Endothelial cell of umbilical vein (primary cell): ENCODE measurements around the gene SBF1. TPM values are rescaled to one million over a fixed set of nuclear protein-coding genes. Genes with fewer than 3 reads are reported as not detected.

Experiments
- BruUV-seq: library from RNA; stranded (reverse); fragments of 400-500 nt; replicated peaks from 2 replicates; lab custom pipeline; 2021; lab: Mats Ljungman, UMichigan
- CTCF ChIA-PET: fragments of 300-600, 350-600 bp; sonication (Branson Sonifier 250); formaldehyde crosslinking; loops from one replicate; lab custom pipeline; 2021; ENCODE audit warnings: antibody characterized with exemption, inconsistent platforms; lab: Charles Lee
- POLR2A ChIA-PET: fragments of 300-600, 350-600 bp; sonication (Branson Sonifier 250); formaldehyde crosslinking; loops from one replicate; lab custom pipeline; 2021; ENCODE audit warnings: antibody characterized with exemption, inconsistent platforms; lab: Charles Lee
- DNase-seq: peaks from one replicate; pipeline ENCODE4 v3.0.0-alpha.2; 2011; ENCODE audit warnings: low read depth, low spot score
- FAIRE-seq: peaks from 2 replicates; lab custom pipeline; 2011; peaks lifted over from hg19 to GRCh38; lab: Jason Lieb, UNC
- H2AFZ ChIP-seq: 2 replicates; pipeline ENCODE4 v1.6.0; 2012; ENCODE audit warnings: low read depth, low read length, control low read depth, inconsistent platforms
- H3K27ac ChIP-seq: 2 replicates; pipeline ENCODE4 v1.5.1; 2011; ENCODE audit warnings: low read depth, mild to moderate bottlenecking, control low read depth, low read length, moderate library complexity; ENCODE audit not compliant: insufficient read depth
- H3K27me3 ChIP-seq, 2 experiments: 2 replicates each; pipeline versions ENCODE4 v1.6.0 to v1.6.1; 2011; ENCODE audit warnings: low read length in 2 of 2, mixed read lengths in 1 of 2; ENCODE audit not compliant: control insufficient read depth in 2 of 2, insufficient read depth in 2 of 2
- H3K36me3 ChIP-seq, 2 experiments: 2 replicates in 1 of 2; 3 replicates in 1 of 2; pipeline ENCODE4 v1.5.1; 2011; ENCODE audit warnings: low read length in 2 of 2, mild to moderate bottlenecking in 1 of 2, moderate library complexity in 1 of 2; ENCODE audit not compliant: control insufficient read depth in 2 of 2, insufficient read depth in 2 of 2; ENCODE audit errors: extremely low read depth in 1 of 2
- H3K4me1 ChIP-seq: 3 replicates; pipeline ENCODE4 v1.5.1; 2011; ENCODE audit warnings: mild to moderate bottlenecking, low read length; ENCODE audit not compliant: control insufficient read depth, insufficient read depth; ENCODE audit errors: extremely low read depth
- H3K4me2 ChIP-seq: 2 replicates; pipeline ENCODE4 v1.6.1; 2011; ENCODE audit warnings: low read length, control low read depth, mixed read lengths; ENCODE audit not compliant: insufficient read depth
- H3K4me3 ChIP-seq, 3 experiments: fragments of 200-600 bp in 1 of 3; sonication (generic), shearing (Covaris generic) in 1 of 3; replicated peaks in 1 of 3; 2 replicates each; pipeline ENCODE4 v1.5.1; 2011 to 2016; ENCODE audit warnings: control low read depth in 3 of 3, low read length in 3 of 3, mild to moderate bottlenecking in 2 of 3, inconsistent platforms in 1 of 3, low read depth in 1 of 3, moderate library complexity in 1 of 3; ENCODE audit not compliant: insufficient read depth in 1 of 3
- H3K79me2 ChIP-seq: 2 replicates; pipeline ENCODE4 v1.6.0; 2012; ENCODE audit warnings: low read length, inconsistent platforms; ENCODE audit not compliant: control insufficient read depth, insufficient read depth
- H3K9ac ChIP-seq: replicated peaks from 2 replicates; pipeline ENCODE3; 2011; ENCODE audit warnings: low read length, control low read depth; ENCODE audit not compliant: insufficient read depth; ENCODE audit errors: extremely low read depth
- H3K9me1 ChIP-seq: replicated peaks from 3 replicates; pipeline ENCODE4 v1.6.0; 2011; ENCODE audit warnings: mild to moderate bottlenecking, low read length; ENCODE audit not compliant: control insufficient read depth, insufficient read depth; ENCODE audit errors: extremely low read depth
- H3K9me3 ChIP-seq: replicated peaks from 2 replicates; pipeline ENCODE4 v1.5.1; 2012; ENCODE audit warnings: low read length, inconsistent platforms; ENCODE audit not compliant: control insufficient read depth, insufficient read depth
- H4K20me1 ChIP-seq: replicated peaks from 2 replicates; pipeline ENCODE3; 2011; ENCODE audit warnings: mild to moderate bottlenecking, low read length; ENCODE audit not compliant: control insufficient read depth, insufficient read depth; ENCODE audit errors: extremely low read depth
- CTCF ChIP-seq, 2 donors: IDR thresholded peaks; 1 replicate in 1 of 2; 2 replicates in 1 of 2; pipeline ENCODE4 v1.5.1; 2011; ENCODE audit warnings: low read length in 2 of 2, mild to moderate bottlenecking in 2 of 2, moderate library complexity in 2 of 2, control low read depth in 1 of 2, inconsistent platforms in 1 of 2, low read depth in 1 of 2; ENCODE audit not compliant: insufficient read depth in 1 of 2; ENCODE audit errors: extremely low read depth in 1 of 2
- EZH2 ChIP-seq: IDR thresholded peaks from 2 replicates; pipeline ENCODE4 v1.6.1; 2012; ENCODE audit warnings: borderline replicate concordance, low read depth, mild to moderate bottlenecking, moderate library complexity, low read length, inconsistent platforms; ENCODE audit not compliant: severe bottlenecking
- FOS ChIP-seq: IDR thresholded peaks from 2 replicates; pipeline ENCODE4 v1.6.1; 2011; ENCODE audit warnings: mild to moderate bottlenecking, low read length, moderate library complexity, borderline replicate concordance; ENCODE audit not compliant: insufficient read depth
- GATA2 ChIP-seq: IDR thresholded peaks from 2 replicates; pipeline ENCODE4 v1.7.0; 2011; ENCODE audit warnings: low read depth, mild to moderate bottlenecking, moderate library complexity, mixed read lengths, low read length; ENCODE audit not compliant: insufficient read length, insufficient read depth
- JUN ChIP-seq: IDR thresholded peaks from 2 replicates; pipeline ENCODE4 v1.6.1; 2011; ENCODE audit warnings: borderline replicate concordance, low read depth; ENCODE audit not compliant: insufficient read length, insufficient read depth
- MAX ChIP-seq: IDR thresholded peaks from 2 replicates; pipeline ENCODE4 v1.6.1; 2011; ENCODE audit not compliant: insufficient read depth, insufficient read length
- MYC ChIP-seq: IDR thresholded peaks from one replicate; pipeline ENCODE4 v1.6.1; 2011; ENCODE audit warnings: mild to moderate bottlenecking, low read depth, low read length
- POLR2A ChIP-seq: IDR thresholded peaks from 2 replicates; pipeline ENCODE4 v1.6.1; 2012; ENCODE audit warnings: low read depth, mild to moderate bottlenecking, control low read depth, low read length
- POLR2AphosphoS5 ChIP-seq: IDR thresholded peaks from 2 replicates; pipeline ENCODE4 v1.6.1; 2012; ENCODE audit warnings: low read depth, mild to moderate bottlenecking, control low read depth, low read length, moderate library complexity; ENCODE audit not compliant: insufficient read depth
- dilution Hi-C: fragments of 300-500 bp; cut with MboI; formaldehyde crosslinking; loops from one replicate; pipeline ENCODE4 v1.15.0; 2019; ENCODE audit warnings: low sequenced_read_pairs; ENCODE audit not compliant: extremely low pct_ligation_motif_present
- intact Hi-C: fragments of 100-400 bp; cut with micrococcal nuclease; formaldehyde crosslinking; loops from one replicate; pipeline ENCODE4 v1.10.0; 2022
- polyA plus RNA-seq, 4 experiments: library from polyadenylated mRNA; depleted of rRNA in 3 of 4; stranded (reverse) in 3 of 4; unstranded in 1 of 4; fragments of >200 nt; gene quantifications; 2 replicates each; pipeline versions ENCODE4 v1.2.1 to v1.2.3, GENCODE V29; 2011 to 2012; ENCODE audit warnings: missing spikeins in 1 of 4
- total RNA-seq: library from RNA; stranded (reverse); gene quantifications from 2 replicates; pipeline ENCODE4 v1.2.3, GENCODE V29; 2021

Gene SBF1
- total and polyA plus RNA-seq, 2 donors (not counting 3 experiments of a cell fraction or from before 2014, with no cell fraction given), result 36.3 to 68.6 TPM

GRCh38 chr22:50423956-50424355 is 50.9 kb downstream of the SBF1 start:
- POLR2A ChIA-PET, result interaction anchor here (0.6 kb wide), 1 partner anchor 38 kb away, joined by 4 read pairs; no protein-coding TSS in a partner anchor
- BruUV-seq, result no TSS peak
- no peaks in the 10 kb centered on the region for H3K27me3 ChIP-seq
- H3K4me2 ChIP-seq, result no peak overlapping the region
- DNase-seq (no peak), FAIRE-seq (no peak)
- no peak overlapping the region for H3K9ac ChIP-seq
- intact Hi-C loops (no loop called here), dilution Hi-C loops (no loop called here)
- no peaks in the 10 kb centered on the region for H3K4me1 ChIP-seq
- H3K9me1 ChIP-seq, result no peaks in the 10 kb centered on the region
- CTCF ChIA-PET, result no interaction called here
- no peaks in the 10 kb centered on the region for H4K20me1 ChIP-seq
- H2AFZ ChIP-seq, result no peak overlapping the region
- H3K4me3 ChIP-seq, result no peak overlapping the region
- H3K36me3 ChIP-seq, result peaks cover 7 to 41% of the 10 kb centered on the region in 2 experiments
- H3K9me3 ChIP-seq, result no peaks in the 10 kb centered on the region
- no peak overlapping the region for H3K27ac ChIP-seq
- TF ChIP-seq JUN, result no peak
- no peak for TF ChIP-seq MYC
- no peak for TF ChIP-seq POLR2AphosphoS5
- TF ChIP-seq POLR2A, result no peak
- no peak for TF ChIP-seq MAX
- TF ChIP-seq CTCF (IDR thresholded peaks at IDR 0.05; ENCODE audit: extremely low read depth in 1 of 2, insufficient read depth in 1 of 2, low read depth in 1 of 2, low read length in 2 of 2), result no peak
- no peak for TF ChIP-seq GATA2
- no peak for TF ChIP-seq EZH2
- TF ChIP-seq FOS, result no peak
- no peaks in the 10 kb centered on the region for H3K79me2 ChIP-seq
